C4-2B (cell line): Measurements from ENCODE around the gene TYW5.

Experiments
- H3K27ac ChIP-seq: fragments of 450-650 bp; 2 replicates; pipeline ENCODE4 v1.5.1; 2017
- ZFX ChIP-seq: fragments of 450-650 bp; IDR thresholded peaks from 2 replicates; pipeline ENCODE4 v1.6.1; 2017
- TF ChIP-seq, protein P1 (sequence below): fragments of 450-650 bp; conservative IDR thresholded peaks from 2 replicates; pipeline ENCODE4 v1.5.1; 2017; ENCODE audit warnings: mild to moderate bottlenecking

The TYW5 gene

DNA sequence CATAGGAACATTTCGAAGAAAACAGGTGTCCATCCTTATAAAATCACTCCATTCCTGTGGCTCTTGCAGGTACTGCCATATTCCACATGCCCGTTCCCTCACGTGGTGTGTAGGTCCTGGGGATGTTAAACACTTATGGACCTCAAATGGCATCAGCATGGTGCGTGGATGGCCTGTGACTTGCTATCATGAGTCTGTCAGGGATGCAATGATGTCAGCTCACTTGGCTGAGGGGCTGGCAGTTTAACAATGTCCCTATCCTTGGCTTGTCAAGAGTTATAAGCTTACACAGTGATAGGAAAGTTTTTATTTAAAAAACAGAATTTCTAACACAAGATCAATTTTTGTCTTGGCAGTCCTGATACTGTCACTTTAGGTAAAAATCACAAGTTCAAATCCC lies 28.9 kb upstream of the TYW5 start:
- TF ChIP-seq ZFX = no peak
- TF ChIP-seq, protein P1, sequence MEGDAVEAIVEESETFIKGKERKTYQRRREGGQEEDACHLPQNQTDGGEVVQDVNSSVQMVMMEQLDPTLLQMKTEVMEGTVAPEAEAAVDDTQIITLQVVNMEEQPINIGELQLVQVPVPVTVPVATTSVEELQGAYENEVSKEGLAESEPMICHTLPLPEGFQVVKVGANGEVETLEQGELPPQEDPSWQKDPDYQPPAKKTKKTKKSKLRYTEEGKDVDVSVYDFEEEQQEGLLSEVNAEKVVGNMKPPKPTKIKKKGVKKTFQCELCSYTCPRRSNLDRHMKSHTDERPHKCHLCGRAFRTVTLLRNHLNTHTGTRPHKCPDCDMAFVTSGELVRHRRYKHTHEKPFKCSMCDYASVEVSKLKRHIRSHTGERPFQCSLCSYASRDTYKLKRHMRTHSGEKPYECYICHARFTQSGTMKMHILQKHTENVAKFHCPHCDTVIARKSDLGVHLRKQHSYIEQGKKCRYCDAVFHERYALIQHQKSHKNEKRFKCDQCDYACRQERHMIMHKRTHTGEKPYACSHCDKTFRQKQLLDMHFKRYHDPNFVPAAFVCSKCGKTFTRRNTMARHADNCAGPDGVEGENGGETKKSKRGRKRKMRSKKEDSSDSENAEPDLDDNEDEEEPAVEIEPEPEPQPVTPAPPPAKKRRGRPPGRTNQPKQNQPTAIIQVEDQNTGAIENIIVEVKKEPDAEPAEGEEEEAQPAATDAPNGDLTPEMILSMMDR = no peak
- H3K27ac ChIP-seq = no peak overlapping the region

DNA sequence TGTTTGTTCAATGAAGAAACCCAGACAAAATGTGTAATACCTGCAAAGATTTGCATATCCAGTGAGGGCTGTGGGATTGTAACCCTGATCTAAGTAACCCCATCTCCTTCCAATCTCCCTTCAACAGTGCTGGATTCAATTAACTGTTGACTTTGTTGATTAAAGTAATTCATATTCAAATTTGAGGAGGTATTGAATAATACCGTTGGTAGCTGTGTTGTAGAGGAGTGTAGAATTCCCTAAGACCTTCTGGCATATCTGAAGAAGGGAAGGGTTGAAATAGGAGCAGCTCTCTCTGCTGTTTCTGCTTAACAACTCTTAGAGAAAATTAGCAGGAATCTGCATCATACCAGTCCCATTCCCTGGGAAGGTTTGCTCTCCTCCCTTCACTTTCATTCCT lies 28.2 kb upstream of the TYW5 start:
- TF ChIP-seq ZFX = no peak
- H3K27ac ChIP-seq = no peak overlapping the region

DNA sequence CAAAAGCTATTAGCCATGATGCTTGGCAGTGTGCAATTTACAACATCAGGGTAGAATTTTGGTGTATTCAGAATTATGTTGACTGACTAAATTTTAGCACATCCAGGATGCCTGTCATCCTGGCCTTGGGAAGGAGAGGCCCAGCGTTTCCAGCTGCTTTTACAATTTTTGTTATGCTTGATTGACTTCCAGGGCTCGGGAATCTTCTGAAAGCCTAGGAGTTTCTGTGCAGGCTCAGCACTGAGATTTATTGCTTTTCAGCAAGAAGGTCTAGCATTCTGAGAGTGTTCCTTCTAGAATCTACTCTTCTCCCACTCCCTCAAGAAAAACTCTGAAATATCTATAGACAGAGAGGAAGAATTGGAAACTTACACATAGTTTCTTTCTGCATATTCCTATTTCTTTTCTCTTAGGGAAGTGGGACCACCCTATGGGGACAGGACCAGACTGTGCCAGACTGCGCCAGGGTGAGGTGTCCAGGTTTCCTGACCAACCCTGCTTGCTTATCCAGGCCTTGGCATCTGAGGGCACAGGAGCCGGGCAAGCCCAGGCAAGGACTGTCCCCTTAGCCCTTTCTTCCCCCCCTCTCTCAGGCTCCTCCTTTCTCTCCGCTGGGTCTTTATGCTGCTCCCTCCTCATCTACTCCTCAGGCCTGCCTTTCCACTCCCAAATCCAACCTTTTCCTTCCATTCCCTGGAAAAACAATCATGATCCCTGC lies 27.0 kb upstream of the TYW5 start:
- TF ChIP-seq ZFX = no peak
- TF ChIP-seq, protein P1 = no peak

DNA sequence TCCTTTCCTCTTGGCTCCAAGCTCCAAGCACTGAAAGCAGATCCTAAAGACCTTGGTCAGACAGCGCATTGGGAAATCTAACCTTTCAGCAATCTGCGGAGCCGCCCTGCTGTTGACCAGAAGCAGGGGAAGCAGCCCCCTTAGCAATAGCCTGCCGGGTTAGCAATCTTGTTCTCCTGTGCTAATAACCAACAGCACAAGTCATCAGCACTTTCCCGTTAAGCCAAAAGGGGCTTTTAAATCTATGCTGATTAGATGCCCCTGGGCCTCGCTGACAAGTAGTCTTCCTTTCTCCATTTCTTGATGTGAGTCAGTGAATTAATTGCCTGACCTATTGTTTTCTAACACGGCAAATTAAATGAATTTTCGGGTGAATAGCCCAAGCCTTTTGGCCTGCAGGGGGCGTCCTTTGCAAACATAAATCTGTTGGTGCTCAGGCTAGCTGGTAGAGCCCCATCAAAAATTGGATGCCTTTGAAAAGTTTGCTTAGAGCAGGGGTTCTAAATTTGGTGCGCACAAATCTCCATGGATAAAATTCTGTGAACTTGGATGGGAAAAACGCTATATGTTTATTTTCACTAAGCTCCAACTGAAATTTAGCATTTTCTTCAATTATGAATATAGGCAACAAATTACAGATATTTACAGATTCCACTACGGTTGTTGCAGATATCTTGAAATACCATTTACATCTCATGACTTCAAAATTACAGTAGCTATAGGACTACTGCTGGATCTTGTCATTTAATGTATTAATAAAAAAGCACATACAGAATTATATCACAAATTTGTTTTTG lies 24.7 kb upstream of the TYW5 start:
- TF ChIP-seq, protein P1 = peak; percentile 87
- TF ChIP-seq ZFX = no peak
- no peak overlapping the region for H3K27ac ChIP-seq

More for the DNA sequence above, 27.0 kb upstream of the TYW5 start:
- no peak overlapping the region for H3K27ac ChIP-seq

DNA sequence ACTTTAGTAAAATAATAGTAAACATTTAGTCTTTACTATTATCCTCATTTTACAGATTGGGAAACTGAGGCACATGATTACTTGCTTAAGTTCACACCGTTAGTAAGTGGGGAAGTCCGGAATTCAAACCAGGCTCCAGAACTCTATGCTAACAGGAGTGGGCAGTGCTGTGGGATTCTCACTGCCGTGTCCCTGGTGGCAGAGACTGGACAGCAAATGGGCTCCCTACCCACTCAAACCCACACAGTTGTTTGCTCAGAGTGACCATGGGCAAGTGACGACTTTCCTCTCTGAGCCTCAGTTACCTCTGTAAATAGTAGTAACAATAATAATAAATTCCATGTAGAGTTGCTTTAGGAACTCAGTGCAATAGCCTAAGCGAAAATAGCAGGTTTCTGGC lies 24.1 kb upstream of the TYW5 start:
- no peak overlapping the region for H3K27ac ChIP-seq
- TF ChIP-seq, protein P1 = no peak
- TF ChIP-seq ZFX = no peak

DNA sequence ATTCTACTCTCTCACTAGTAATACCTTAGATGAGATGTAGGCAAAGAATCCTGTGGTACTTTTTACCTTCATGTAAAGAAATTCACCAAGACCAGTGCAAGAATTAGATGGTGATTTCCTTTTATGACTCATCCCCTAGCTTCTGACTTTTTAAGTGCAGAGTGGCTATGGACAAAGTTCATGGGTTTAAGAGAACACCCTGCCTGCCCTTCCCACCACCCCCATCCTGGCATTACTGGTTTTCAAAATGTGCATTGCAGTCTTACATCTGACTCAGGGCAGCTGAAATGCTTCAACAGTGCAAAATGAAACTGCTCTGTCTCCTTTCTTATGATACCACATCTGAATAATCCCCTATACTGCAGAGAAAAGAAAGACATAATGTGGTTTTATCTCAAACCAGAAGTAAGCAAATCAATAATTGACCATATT lies 22.7 kb upstream of the TYW5 start:
- TF ChIP-seq, protein P1 = no peak
- TF ChIP-seq ZFX = no peak
- H3K27ac ChIP-seq = no peak overlapping the region

DNA sequence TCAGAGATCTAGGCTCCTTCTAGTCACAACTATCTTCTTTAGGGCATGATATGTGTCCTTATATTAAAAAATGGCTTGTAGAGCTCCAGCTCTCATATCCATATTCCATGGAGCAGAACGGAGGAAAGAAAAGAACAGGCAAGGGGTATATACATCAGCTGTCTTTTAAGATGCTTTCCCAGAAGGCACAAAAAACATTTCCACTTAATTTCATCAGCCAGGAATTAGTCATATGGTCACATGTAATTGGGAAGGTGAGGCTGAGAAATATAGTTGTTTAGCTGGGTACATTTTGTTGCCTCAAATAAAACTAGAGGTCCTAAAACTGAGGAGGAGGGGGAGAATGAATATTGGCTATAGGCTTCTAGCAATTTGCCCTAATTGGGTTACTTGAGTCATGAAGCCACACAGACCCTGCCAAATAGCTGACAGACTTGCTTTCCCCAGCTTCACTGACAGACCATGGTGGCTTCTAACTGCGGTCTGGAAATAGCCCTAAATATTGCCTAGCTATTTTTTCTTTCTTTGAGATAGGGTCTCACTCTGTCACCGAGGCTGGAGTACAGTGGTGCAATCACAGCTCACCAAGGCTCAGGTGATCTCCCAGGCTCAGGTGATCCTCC lies 20.1 kb upstream of the TYW5 start:
- no peak for TF ChIP-seq ZFX
- TF ChIP-seq, protein P1 = no peak
- H3K27ac ChIP-seq = no peak overlapping the region
